ENCODE data around the gene STRAP. TPM values are rescaled to one million over a fixed set of nuclear protein-coding genes. Genes with fewer than 3 reads are reported as not detected.

STRAP gene
- total RNA-seq (2014; rRNA removed; shearing (Covaris generic)) = 94.6 and 99.7 TPM in 2 replicates

GRCh38 chr12:15882118-15882971, at the start of gene STRAP:
Gene STRAP (plus strand): TSS chr12:15882387. CDS start chr12:15882708, 321 bp downstream.
- peak; percentile 98 for DNase-seq (ENCODE audit: low spot score)

- DNase-seq (ENCODE audit: low spot score) = no peak
These were observed 47.6 kb upstream of the STRAP start for GRCh38 chr12:15834575-15834974.

- no peak for DNase-seq (ENCODE audit: low spot score)
These were observed 44.9 kb upstream of the STRAP start for GRCh38 chr12:15837141-15837790.

- DNase-seq (ENCODE audit: low spot score) = no peak
These were observed 43.1 kb upstream of the STRAP start for GRCh38 chr12:15839041-15839440.

- no peak for DNase-seq (ENCODE audit: low spot score)
These were observed 42.5 kb upstream of the STRAP start for GRCh38 chr12:15839682-15840081.

- no peak for DNase-seq (ENCODE audit: low spot score)
These were observed 40.1 kb upstream of the STRAP start for GRCh38 chr12:15842108-15842507.

GRCh38 chr12:15846887-15847286, 35.3 kb upstream of the STRAP start:
- no peak for DNase-seq (ENCODE audit: low spot score)

- DNase-seq (ENCODE audit: low spot score) = no peak
These were observed 33.6 kb upstream of the STRAP start for GRCh38 chr12:15848606-15849005.

- no peak for DNase-seq (ENCODE audit: low spot score)
These were observed 31.1 kb upstream of the STRAP start for GRCh38 chr12:15851045-15851620.

GRCh38 chr12:15851919-15852318, 30.3 kb upstream of the STRAP start:
- DNase-seq (ENCODE audit: low spot score) = no peak

- no peak for DNase-seq (ENCODE audit: low spot score)
These were observed 29.8 kb upstream of the STRAP start for GRCh38 chr12:15852383-15852782.

- DNase-seq (ENCODE audit: low spot score) = no peak
These were observed 28.3 kb upstream of the STRAP start for GRCh38 chr12:15853877-15854276.

- no peak for DNase-seq (ENCODE audit: low spot score)
These were observed 27.3 kb upstream of the STRAP start for GRCh38 chr12:15854916-15855315.

GRCh38 chr12:15855646-15856045, 26.5 kb upstream of the STRAP start:
- no peak for DNase-seq (ENCODE audit: low spot score)

GRCh38 chr12:15856097-15856982, 25.8 kb upstream of the STRAP start:
- DNase-seq (ENCODE audit: low spot score) = peak; percentile 89

- DNase-seq (ENCODE audit: low spot score) = no peak
These were observed 23.8 kb upstream of the STRAP start for GRCh38 chr12:15858353-15858752.

- DNase-seq (ENCODE audit: low spot score) = no peak
These were observed 23.1 kb upstream of the STRAP start for GRCh38 chr12:15859116-15859515.

- no peak for DNase-seq (ENCODE audit: low spot score)
These were observed 20.8 kb upstream of the STRAP start for GRCh38 chr12:15861404-15861803.

GRCh38 chr12:15862840-15863239, 19.3 kb upstream of the STRAP start:
- DNase-seq (ENCODE audit: low spot score) = no peak

GRCh38 chr12:15863372-15863771, 18.8 kb upstream of the STRAP start:
- no peak for DNase-seq (ENCODE audit: low spot score)

- DNase-seq (ENCODE audit: low spot score) = no peak
These were observed 18.2 kb upstream of the STRAP start for GRCh38 chr12:15863984-15864383.

GRCh38 chr12:15868186-15868585, 14.0 kb upstream of the STRAP start:
- DNase-seq (ENCODE audit: low spot score) = no peak

Measured in HT-29 (cell line).